Measurements from ENCODE around the gene GALC.
"Not testable (repeated sequence)": the region's sequence is repeated elsewhere in the genome, so short reads cannot be mapped to it uniquely, and the experiment has no call there.

The GALC gene

GRCh38 chr14:87992718-87993628, at the start of gene GALC:
TSS of gene GALC (minus strand) at chr14:87993182. CDS start at chr14:87993164, 18 bp downstream.
- DNase-seq, result peak; percentile 98

GRCh38 chr14:88040146-88040545, 47.2 kb upstream of the GALC start:
- no peak for DNase-seq

GRCh38 chr14:88039197-88039596, 46.2 kb upstream of the GALC start:
- DNase-seq, result no peak

- no peak for DNase-seq
These were observed 44.3 kb upstream of the GALC start for GRCh38 chr14:88037325-88037724.

- DNase-seq, result no peak
These were observed 43.4 kb upstream of the GALC start for GRCh38 chr14:88036422-88036821.

- no peak for DNase-seq
These were observed 41.1 kb upstream of the GALC start for GRCh38 chr14:88034076-88034475.

GRCh38 chr14:88032373-88032772, 39.4 kb upstream of the GALC start:
- no peak for DNase-seq

GRCh38 chr14:88030892-88031291, 37.9 kb upstream of the GALC start:
- DNase-seq, result no peak

GRCh38 chr14:88030079-88030478, 37.1 kb upstream of the GALC start:
- DNase-seq, result no peak

GRCh38 chr14:88029500-88029899, 36.5 kb upstream of the GALC start:
- DNase-seq, result no peak

GRCh38 chr14:88026890-88027289, 33.9 kb upstream of the GALC start:
- DNase-seq, result no peak

- no peak for DNase-seq
These were observed 32.3 kb upstream of the GALC start for GRCh38 chr14:88025313-88025712.

GRCh38 chr14:88024252-88025086, 31.5 kb upstream of the GALC start:
- not testable (repeated sequence) for DNase-seq

GRCh38 chr14:88023658-88024187, 30.7 kb upstream of the GALC start:
- DNase-seq, result no peak

- DNase-seq, result no peak
These were observed 24.6 kb upstream of the GALC start for GRCh38 chr14:88017535-88017934.

- no peak for DNase-seq
These were observed 23.8 kb upstream of the GALC start for GRCh38 chr14:88016768-88017167.

GRCh38 chr14:88013750-88014349, 20.9 kb upstream of the GALC start:
- DNase-seq, result peak; percentile 23

- no peak for DNase-seq
These were observed 19.5 kb upstream of the GALC start for GRCh38 chr14:88012495-88012894.

- no peak for DNase-seq
These were observed 17.3 kb upstream of the GALC start for GRCh38 chr14:88010331-88010730.

- DNase-seq, result no peak
These were observed 16.5 kb upstream of the GALC start for GRCh38 chr14:88009486-88009885.

GRCh38 chr14:88008039-88008742, 15.2 kb upstream of the GALC start:
- DNase-seq, result no peak

GRCh38 chr14:88007608-88008007, 14.6 kb upstream of the GALC start:
- DNase-seq, result no peak

Measured in stimulated activated naive CD4-positive, alpha-beta T cell treated with Interleukin-2 at 50 U/mL for 16 hours (primary cell).